ENCODE measurements around the gene PRKAR2B.

Gene PRKAR2B

DNA sequence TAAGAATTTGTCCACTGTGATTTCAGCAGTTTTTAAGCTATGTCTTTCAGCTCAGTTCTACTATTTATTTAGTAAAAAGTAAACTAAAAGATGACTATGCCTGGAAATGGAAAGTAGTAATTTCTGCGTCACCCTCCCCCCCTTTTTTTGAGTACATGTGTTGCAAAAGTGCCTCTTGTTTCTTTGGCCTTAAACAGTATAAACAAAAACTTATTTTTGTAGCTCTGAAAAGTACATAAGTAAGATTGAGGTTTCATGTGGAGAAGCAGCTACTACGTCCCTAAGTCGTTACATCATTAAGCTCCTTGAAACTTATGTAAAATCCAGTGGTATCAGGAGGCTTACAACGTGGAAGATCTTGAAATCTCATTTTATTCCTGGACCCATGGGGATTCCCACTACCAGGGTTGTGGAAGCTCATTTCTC lies 78.0 kb downstream of the PRKAR2B start:
- no peak for TF ChIP-seq SIN3A (IDR thresholded peaks at IDR 0.05; ENCODE audit: borderline replicate concordance, insufficient read depth, low read length)
- no peak for TF ChIP-seq TAF1 (IDR thresholded peaks at IDR 0.05; ENCODE audit: borderline replicate concordance, insufficient read depth, low read length)
- no peak for TF ChIP-seq FOXP2 (optimal IDR thresholded peaks at IDR 0.05; ENCODE audit: borderline replicate concordance, extremely low read depth, extremely low read length, insufficient read depth)
- TF ChIP-seq, protein P1, sequence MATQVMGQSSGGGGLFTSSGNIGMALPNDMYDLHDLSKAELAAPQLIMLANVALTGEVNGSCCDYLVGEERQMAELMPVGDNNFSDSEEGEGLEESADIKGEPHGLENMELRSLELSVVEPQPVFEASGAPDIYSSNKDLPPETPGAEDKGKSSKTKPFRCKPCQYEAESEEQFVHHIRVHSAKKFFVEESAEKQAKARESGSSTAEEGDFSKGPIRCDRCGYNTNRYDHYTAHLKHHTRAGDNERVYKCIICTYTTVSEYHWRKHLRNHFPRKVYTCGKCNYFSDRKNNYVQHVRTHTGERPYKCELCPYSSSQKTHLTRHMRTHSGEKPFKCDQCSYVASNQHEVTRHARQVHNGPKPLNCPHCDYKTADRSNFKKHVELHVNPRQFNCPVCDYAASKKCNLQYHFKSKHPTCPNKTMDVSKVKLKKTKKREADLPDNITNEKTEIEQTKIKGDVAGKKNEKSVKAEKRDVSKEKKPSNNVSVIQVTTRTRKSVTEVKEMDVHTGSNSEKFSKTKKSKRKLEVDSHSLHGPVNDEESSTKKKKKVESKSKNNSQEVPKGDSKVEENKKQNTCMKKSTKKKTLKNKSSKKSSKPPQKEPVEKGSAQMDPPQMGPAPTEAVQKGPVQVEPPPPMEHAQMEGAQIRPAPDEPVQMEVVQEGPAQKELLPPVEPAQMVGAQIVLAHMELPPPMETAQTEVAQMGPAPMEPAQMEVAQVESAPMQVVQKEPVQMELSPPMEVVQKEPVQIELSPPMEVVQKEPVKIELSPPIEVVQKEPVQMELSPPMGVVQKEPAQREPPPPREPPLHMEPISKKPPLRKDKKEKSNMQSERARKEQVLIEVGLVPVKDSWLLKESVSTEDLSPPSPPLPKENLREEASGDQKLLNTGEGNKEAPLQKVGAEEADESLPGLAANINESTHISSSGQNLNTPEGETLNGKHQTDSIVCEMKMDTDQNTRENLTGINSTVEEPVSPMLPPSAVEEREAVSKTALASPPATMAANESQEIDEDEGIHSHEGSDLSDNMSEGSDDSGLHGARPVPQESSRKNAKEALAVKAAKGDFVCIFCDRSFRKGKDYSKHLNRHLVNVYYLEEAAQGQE (IDR thresholded peaks at IDR 0.05; ENCODE audit: insufficient read depth in 1 of 2, low read depth in 2 of 2, low read length in 2 of 2) = no peak
- TF ChIP-seq POLR2AphosphoS5 (IDR thresholded peaks at IDR 0.05; ENCODE audit: low read depth, low read length) = no peak

DNA sequence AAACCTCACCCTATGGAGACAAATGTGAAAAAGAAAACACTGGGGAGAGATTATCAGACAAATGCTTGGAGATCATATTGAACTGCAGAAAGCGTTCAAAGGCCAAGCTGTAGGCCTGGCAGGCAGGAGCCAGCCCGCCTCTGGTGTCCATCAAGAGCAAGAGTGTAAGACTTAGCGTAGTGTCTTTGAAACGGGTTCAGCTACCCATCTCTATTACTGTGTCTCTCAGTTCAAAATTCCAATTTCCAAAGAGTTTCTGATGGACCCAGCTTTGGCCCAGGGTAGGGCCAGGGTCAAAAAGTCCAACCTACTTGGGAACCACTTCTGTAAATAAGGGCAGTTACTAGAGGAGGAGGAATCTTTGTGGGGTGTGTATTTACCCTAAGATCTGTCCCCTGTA lies 78.9 kb downstream of the PRKAR2B start:
- no peak for TF ChIP-seq FOXP2 (optimal IDR thresholded peaks at IDR 0.05; ENCODE audit: borderline replicate concordance, extremely low read depth, extremely low read length, insufficient read depth)
- TF ChIP-seq, protein P1 (IDR thresholded peaks at IDR 0.05; ENCODE audit: insufficient read depth in 1 of 2, low read depth in 2 of 2, low read length in 2 of 2) = no peak
- no peak for TF ChIP-seq TAF1 (IDR thresholded peaks at IDR 0.05; ENCODE audit: borderline replicate concordance, insufficient read depth, low read length)
- TF ChIP-seq POLR2AphosphoS5 (IDR thresholded peaks at IDR 0.05; ENCODE audit: low read depth, low read length) = no peak
- TF ChIP-seq SIN3A (IDR thresholded peaks at IDR 0.05; ENCODE audit: borderline replicate concordance, insufficient read depth, low read length) = no peak

DNA sequence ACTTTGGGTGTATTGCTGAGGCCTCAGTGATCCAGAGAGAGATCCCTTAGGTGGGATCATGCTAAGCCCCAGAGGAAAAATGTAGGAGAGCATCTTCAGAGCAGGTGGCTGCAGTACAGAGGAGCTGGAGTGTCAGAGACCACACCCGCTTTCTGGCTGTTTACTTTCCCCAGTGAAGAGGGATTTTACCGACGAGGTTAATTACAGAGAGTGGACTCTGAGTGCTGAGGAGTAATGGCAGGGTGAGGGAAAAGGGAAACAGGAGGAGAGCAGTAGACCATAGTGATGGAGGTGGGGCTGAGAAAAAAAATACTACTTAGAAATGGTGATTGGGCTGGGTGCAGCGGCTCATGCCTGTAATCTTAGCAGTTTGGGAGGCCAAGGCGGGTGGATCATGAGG lies 81.0 kb downstream of the PRKAR2B start:
- TF ChIP-seq FOXP2 (optimal IDR thresholded peaks at IDR 0.05; ENCODE audit: borderline replicate concordance, extremely low read depth, extremely low read length, insufficient read depth) (no peak), SIN3A (IDR thresholded peaks at IDR 0.05; ENCODE audit: borderline replicate concordance, insufficient read depth, low read length) (no peak), POLR2AphosphoS5 (IDR thresholded peaks at IDR 0.05; ENCODE audit: low read depth, low read length) (no peak), TAF1 (IDR thresholded peaks at IDR 0.05; ENCODE audit: borderline replicate concordance, insufficient read depth, low read length) (no peak)
- TF ChIP-seq, protein P1 (IDR thresholded peaks at IDR 0.05; ENCODE audit: insufficient read depth in 1 of 2, low read depth in 2 of 2, low read length in 2 of 2) = no peak

GRCh38 chr7:107128217-107128616 lies 83.7 kb downstream of the PRKAR2B start:
- TF ChIP-seq, protein P1 (IDR thresholded peaks at IDR 0.05; ENCODE audit: insufficient read depth in 1 of 2, low read depth in 2 of 2, low read length in 2 of 2) = no peak
- TF ChIP-seq FOXP2 (optimal IDR thresholded peaks at IDR 0.05; ENCODE audit: borderline replicate concordance, extremely low read depth, extremely low read length, insufficient read depth) = no peak
- TF ChIP-seq TAF1 (IDR thresholded peaks at IDR 0.05; ENCODE audit: borderline replicate concordance, insufficient read depth, low read length) = no peak
- TF ChIP-seq SIN3A (IDR thresholded peaks at IDR 0.05; ENCODE audit: borderline replicate concordance, insufficient read depth, low read length) = no peak
- TF ChIP-seq POLR2AphosphoS5 (IDR thresholded peaks at IDR 0.05; ENCODE audit: low read depth, low read length) = no peak

GRCh38 chr7:107128748-107129147 lies 84.2 kb downstream of the PRKAR2B start:
- TF ChIP-seq, protein P1 (IDR thresholded peaks at IDR 0.05; ENCODE audit: insufficient read depth in 1 of 2, low read depth in 2 of 2, low read length in 2 of 2) = no peak
- no peak for TF ChIP-seq FOXP2 (optimal IDR thresholded peaks at IDR 0.05; ENCODE audit: borderline replicate concordance, extremely low read depth, extremely low read length, insufficient read depth)
- TF ChIP-seq SIN3A (IDR thresholded peaks at IDR 0.05; ENCODE audit: borderline replicate concordance, insufficient read depth, low read length) = no peak
- TF ChIP-seq POLR2AphosphoS5 (IDR thresholded peaks at IDR 0.05; ENCODE audit: low read depth, low read length) = no peak
- TF ChIP-seq TAF1 (IDR thresholded peaks at IDR 0.05; ENCODE audit: borderline replicate concordance, insufficient read depth, low read length) = no peak

Measured in PFSK-1 (cell line).